Psoas muscle (tissue), 8 donors: ENCODE measurements around the gene HOXC10. TPM values are rescaled to one million over a fixed set of nuclear protein-coding genes. Genes with fewer than 3 reads are reported as not detected.
A peak's percentile ranks its signal among the peaks of the same experiment; 100 is the strongest.

Experiments
- ATAC-seq, 4 donors: fragments of 200-7000 bp; cut with Tn5 transposase; one replicate each; pipeline ENCODE4 v1.9.1; 2020; ENCODE audit warnings: moderate library complexity in 3 of 4, mild to moderate bottlenecking in 2 of 4
- DNase-seq, 2 donors: peaks; one replicate each; pipeline ENCODE4 v3.0.0-alpha.2; 2020
- H3K27ac ChIP-seq: fragments of 200-600 bp; one replicate; pipeline ENCODE4 v1.8.0; 2022
- H3K27me3 ChIP-seq, 3 donors: fragments of 200-600 bp in 1 of 3; one replicate each; pipeline versions ENCODE4 v1.6.1 to v1.8.0; 2013 to 2022; ENCODE audit warnings: low read length in 2 of 3, mild to moderate bottlenecking in 2 of 3, moderate library complexity in 1 of 3; ENCODE audit not compliant: insufficient read depth in 3 of 3
- H3K36me3 ChIP-seq, 2 donors: fragments of 200-600 bp in 1 of 2; one replicate each; pipeline versions ENCODE4 v1.6.1 to v1.8.0; 2013 to 2022; ENCODE audit warnings: low read depth in 1 of 2, mild to moderate bottlenecking in 1 of 2, moderate library complexity in 1 of 2; ENCODE audit not compliant: insufficient read depth in 1 of 2
- H3K4me1 ChIP-seq: fragments of 200-600 bp; one replicate; pipeline ENCODE4 v1.8.0; 2022
- H3K4me3 ChIP-seq: fragments of 200-600 bp; one replicate; pipeline ENCODE4 v1.8.0; 2022; ENCODE audit warnings: mild to moderate bottlenecking
- H3K9me3 ChIP-seq: fragments of 200-600 bp; one replicate; pipeline ENCODE4 v1.8.0; 2022
- WGBS, 3 donors: extraction: QIAGEN DNeasy Blood & Tissue Kit; methylation state at CpG; one replicate each; pipeline versions ENCODE4 v1.1.6 to v1.1.7; 2013; 5-methylcytosine and 5-hydroxymethylcytosine counted together
- intact Hi-C, 2 donors: fragments of 100-400 bp; cut with DNase I; formaldehyde crosslinking; loops; one replicate each; pipeline versions ENCODE4 v1.11.0 to v1.14.2; 2022
- polyA plus RNA-seq, 3 donors: library from polyadenylated mRNA; stranded (reverse); fragments of 200-250 nt; gene quantifications; one replicate each; pipeline ENCODE4 v1.2.3, GENCODE V29; 2013
- total RNA-seq, 4 donors: library from RNA; stranded (reverse); fragmentation: NEBNext Ultra II Directional in 2 of 4; extraction: Animal tissue kit (Norgen Biotek cat#: 25700) in 2 of 4; gene quantifications; one replicate each; pipeline versions ENCODE4 v1.2.1 to v1.2.4, GENCODE V29; 2021 to 2023
- TF ChIP-seq, protein P1 (sequence below): fragments of 200-600 bp; IDR thresholded peaks from one replicate; pipeline ENCODE4 v1.8.0; 2022; ENCODE audit warnings: antibody characterized with exemption
- donor health status: healthy with polysubstance abuse.
- donor health status: DM: no; HTN: no; CAD: no; lungs with moderate emphysema.
- donor health status: Bipolar disorder and iron deficiency.
- donor health status: healthy.
- donor health status: DM: yes; HTN: yes; CAD: no.
- donor health status: DM: no; HTN: no; CAD: no.
- donor health status: DM: no; HTN: no; CAD: no.
- donor health status: DM: yes; HTN: yes; CAD: no.

HOXC10 gene
- total and polyA plus RNA-seq, 7 donors, result 3.0 to 129 (median 62.0) TPM

DNA sequence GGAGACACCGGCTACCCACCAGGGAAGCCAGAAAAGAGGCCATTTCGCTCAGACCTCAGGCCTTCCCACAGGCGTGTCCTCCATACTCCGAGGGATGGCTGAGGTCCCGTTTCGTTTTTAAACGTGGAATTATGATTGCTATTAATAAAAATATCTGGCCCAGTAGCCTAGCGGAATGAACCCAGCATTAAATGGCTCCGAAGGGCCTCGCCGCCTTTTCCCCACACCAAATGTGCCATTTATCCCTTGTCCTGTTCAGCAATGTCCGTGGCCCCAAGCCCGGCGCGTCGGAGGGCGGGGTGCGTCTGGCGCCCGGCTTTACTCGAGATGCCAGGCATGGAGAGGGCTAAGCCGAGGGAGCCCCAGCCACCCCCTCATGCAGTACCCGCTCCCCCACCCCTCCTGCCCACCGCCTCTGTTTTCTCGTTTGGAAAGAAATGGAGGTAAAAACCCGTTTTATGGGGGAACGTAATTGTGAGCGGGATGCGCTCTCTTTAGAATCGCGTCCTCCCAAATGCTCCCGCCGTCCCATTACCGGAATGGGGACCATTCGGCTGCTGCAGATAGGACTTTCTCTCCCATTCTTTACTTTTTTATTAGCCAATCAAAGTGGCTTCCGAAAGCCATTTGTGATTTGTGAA is 29.6 kb downstream of the HOXC10 start:
- peaks cover 29% of the 10 kb centered on the region for H3K4me1 ChIP-seq
- intact Hi-C loops, result no loop called here
- peaks cover 0 to 9% (median 1%) of the 10 kb centered on the region in 3 donors for H3K27me3 ChIP-seq
- 18 to 36% (median 29%) methylated on average over 35 to 36 of the region's 36 CpGs for WGBS, 3 donors
- no peaks in the 10 kb centered on the region for H3K9me3 ChIP-seq
- peak overlapping the region; percentile 64 for H3K4me3 ChIP-seq
- DNase-seq (peak in 1 of 2 donors; percentile 70), ATAC-seq (no peak)
- no peaks in the 10 kb centered on the region for H3K36me3 ChIP-seq
- TF ChIP-seq, protein P1, sequence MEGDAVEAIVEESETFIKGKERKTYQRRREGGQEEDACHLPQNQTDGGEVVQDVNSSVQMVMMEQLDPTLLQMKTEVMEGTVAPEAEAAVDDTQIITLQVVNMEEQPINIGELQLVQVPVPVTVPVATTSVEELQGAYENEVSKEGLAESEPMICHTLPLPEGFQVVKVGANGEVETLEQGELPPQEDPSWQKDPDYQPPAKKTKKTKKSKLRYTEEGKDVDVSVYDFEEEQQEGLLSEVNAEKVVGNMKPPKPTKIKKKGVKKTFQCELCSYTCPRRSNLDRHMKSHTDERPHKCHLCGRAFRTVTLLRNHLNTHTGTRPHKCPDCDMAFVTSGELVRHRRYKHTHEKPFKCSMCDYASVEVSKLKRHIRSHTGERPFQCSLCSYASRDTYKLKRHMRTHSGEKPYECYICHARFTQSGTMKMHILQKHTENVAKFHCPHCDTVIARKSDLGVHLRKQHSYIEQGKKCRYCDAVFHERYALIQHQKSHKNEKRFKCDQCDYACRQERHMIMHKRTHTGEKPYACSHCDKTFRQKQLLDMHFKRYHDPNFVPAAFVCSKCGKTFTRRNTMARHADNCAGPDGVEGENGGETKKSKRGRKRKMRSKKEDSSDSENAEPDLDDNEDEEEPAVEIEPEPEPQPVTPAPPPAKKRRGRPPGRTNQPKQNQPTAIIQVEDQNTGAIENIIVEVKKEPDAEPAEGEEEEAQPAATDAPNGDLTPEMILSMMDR, result no peak
- peak overlapping the region; percentile 99 for H3K27ac ChIP-seq

GRCh38 chr12:54015018-54015931 is 30.3 kb downstream of the HOXC10 start:
- no peaks in the 10 kb centered on the region for H3K36me3 ChIP-seq
- H3K9me3 ChIP-seq, result no peaks in the 10 kb centered on the region
- DNase-seq, result peak in 1 of 2 donors; percentile 10
- no peak for ATAC-seq
- TF ChIP-seq, protein P1, result no peak
- WGBS, 3 donors, result 66 to 74% (median 68%) methylated on average over 23 of the region's 23 CpGs
- H3K4me1 ChIP-seq, result peaks cover 29% of the 10 kb centered on the region
- H3K27me3 ChIP-seq, result peaks cover 0 to 9% (median 1%) of the 10 kb centered on the region in 3 donors
- intact Hi-C loops, result no loop called here
- H3K4me3 ChIP-seq, result peak overlapping the region; percentile 64
- H3K27ac ChIP-seq, result peak overlapping the region; percentile 99

GRCh38 chr12:54016051-54016450 is 31.1 kb downstream of the HOXC10 start:
- Histone ChIP-seq H3K27ac (peak overlapping the region; percentile 99), H3K4me3 (peak overlapping the region; percentile 77), H3K27me3 (peaks cover 0 to 9% (median 1%) of the 10 kb centered on the region in 3 donors), H3K9me3 (no peaks in the 10 kb centered on the region), H3K36me3 (no peaks in the 10 kb centered on the region), H3K4me1 (peaks cover 31% of the 10 kb centered on the region)
- WGBS, 3 donors, result 45 to 50% (median 49%) methylated on average over 3 of the region's 3 CpGs
- ATAC-seq (no peak), DNase-seq (peak in 1 of 2 donors; percentile 5)
- intact Hi-C loops, result no loop called here
- TF ChIP-seq, protein P1, result no peak

DNA sequence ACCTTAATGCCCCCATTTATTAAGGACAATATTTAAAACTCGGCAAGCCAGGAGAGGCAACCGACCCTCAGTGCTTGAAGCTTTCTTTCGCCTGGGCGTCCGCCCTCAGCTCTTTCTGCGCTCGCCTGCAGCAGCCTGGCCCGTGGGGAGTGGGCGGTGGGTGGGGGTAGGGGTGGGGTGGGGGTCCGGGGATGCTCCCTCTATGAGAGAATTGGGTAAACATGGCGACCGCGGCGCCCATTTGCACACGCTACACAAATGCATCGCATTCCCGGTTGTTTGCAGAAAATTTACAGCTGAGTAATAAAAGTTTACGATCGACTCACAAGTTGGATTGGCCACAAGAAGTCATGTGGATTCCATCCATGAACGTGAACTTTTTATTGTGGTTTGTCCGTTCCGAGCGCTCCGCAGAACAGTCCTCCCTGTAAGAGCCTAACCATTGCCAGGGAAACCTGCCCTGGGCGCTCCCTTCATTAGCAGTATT is 31.6 kb downstream of the HOXC10 start:
- no peak for ATAC-seq
- intact Hi-C loops, result no loop called here
- peaks cover 33% of the 10 kb centered on the region for H3K4me1 ChIP-seq

More for the DNA sequence above, 31.6 kb downstream of the HOXC10 start:
- H3K9me3 ChIP-seq, result no peaks in the 10 kb centered on the region
- H3K4me3 ChIP-seq, result peak overlapping the region; percentile 77
- no peaks in the 10 kb centered on the region for H3K36me3 ChIP-seq
- peaks cover 0 to 9% (median 1%) of the 10 kb centered on the region in 3 donors for H3K27me3 ChIP-seq
- peak in 1 of 2 donors; percentile 51 for DNase-seq
- TF ChIP-seq, protein P1, result no peak
- 5 to 9% (median 7%) methylated on average over 25 of the region's 25 CpGs for WGBS, 3 donors
- peak overlapping the region; percentile 99 for H3K27ac ChIP-seq
